ENCODE measurements around the gene SPATA25.
"Not testable (repeated sequence)": the region's sequence is repeated elsewhere in the genome, so short reads cannot be mapped to it uniquely, and the experiment has no call there.

The SPATA25 gene

GRCh38 chr20:45912344-45912682, 24.9 kb upstream of the SPATA25 start:
- DNase-seq: no peak

GRCh38 chr20:45911486-45912343, 24.3 kb upstream of the SPATA25 start, which contains the start of gene PLTP:
Gene PLTP (minus strand): TSS chr20:45912155. CDS start chr20:45911452, 703 bp downstream.
- DNase-seq: no peak

GRCh38 chr20:45910670-45911485, 23.5 kb upstream of the SPATA25 start:
- peak; percentile 91 for DNase-seq

DNA sequence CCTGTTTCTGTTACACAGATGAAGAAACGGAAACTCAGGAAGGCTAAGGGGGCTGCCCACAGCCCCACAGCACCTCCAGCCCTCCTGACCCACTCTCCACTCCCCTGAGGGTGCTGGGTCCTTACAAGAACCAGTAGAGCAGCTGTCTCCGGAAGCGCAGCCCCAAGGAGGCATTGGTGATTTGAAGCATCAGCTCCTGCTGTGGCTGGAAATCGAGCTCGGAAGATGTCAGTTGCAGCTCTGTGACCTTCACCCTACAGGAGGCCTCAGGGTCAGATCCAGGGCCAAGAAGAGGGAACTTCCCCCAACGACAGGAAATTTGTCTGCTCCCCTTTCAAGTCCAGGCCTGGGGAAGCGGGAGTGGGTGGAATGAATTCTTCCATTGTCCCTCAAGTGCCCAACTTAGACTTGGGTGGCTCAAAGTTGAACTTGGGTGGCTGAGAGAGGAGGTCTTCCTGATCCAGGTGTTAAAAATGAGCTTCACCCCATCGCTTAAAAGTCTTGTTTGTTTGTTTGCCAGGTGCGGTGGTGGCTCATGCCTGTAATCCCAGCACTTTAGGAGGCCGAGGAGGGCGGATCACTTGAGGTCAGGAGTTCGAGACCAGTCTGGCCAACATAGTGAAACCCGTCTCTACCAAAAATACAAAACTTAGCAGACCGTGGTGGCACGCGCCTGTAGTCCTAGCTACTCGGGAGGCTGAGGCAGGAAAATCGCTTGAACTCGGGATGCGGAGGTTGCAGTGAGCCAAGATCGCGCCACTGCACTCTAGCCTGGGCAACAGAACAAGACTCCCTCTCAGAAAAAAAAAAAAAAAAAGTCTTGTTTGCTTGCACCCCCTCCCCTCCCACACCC, 22.6 kb upstream of the SPATA25 start:
- DNase-seq: no peak

- no peak for DNase-seq
Measured at GRCh38 chr20:45909336-45909808, 21.9 kb upstream of the SPATA25 start.

- no peak for DNase-seq
Measured at GRCh38 chr20:45908084-45908483, 20.7 kb upstream of the SPATA25 start.

GRCh38 chr20:45907219-45907948, 20.0 kb upstream of the SPATA25 start:
- no peak for DNase-seq

DNA sequence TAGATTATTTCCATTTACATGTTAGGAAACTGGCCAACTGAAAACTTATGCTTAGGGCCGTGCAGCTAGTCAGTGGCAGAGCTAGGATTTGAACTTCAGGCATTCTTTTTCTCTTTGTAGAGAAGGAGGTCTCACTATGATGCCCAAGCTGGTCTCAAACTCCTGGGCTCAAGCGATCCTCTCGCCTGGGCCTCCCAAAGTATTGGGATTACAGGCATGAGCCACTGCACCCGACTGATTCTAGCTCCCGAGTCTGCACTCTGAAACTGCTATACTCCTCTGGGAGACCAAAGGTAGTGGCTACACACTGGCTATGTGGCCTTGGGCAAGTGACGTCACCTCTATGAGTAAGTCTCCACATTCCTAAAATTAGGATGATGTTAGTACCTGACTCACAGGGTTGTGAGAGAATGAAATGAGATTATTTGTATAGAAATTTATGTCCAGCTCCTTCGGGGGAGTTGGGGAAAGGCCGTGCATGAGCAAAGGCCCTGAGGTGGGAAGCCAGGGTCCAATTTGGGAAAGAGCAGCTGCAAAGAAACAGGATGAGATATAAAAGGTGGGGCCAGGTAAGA, 18.2 kb upstream of the SPATA25 start:
- no peak for DNase-seq

DNA sequence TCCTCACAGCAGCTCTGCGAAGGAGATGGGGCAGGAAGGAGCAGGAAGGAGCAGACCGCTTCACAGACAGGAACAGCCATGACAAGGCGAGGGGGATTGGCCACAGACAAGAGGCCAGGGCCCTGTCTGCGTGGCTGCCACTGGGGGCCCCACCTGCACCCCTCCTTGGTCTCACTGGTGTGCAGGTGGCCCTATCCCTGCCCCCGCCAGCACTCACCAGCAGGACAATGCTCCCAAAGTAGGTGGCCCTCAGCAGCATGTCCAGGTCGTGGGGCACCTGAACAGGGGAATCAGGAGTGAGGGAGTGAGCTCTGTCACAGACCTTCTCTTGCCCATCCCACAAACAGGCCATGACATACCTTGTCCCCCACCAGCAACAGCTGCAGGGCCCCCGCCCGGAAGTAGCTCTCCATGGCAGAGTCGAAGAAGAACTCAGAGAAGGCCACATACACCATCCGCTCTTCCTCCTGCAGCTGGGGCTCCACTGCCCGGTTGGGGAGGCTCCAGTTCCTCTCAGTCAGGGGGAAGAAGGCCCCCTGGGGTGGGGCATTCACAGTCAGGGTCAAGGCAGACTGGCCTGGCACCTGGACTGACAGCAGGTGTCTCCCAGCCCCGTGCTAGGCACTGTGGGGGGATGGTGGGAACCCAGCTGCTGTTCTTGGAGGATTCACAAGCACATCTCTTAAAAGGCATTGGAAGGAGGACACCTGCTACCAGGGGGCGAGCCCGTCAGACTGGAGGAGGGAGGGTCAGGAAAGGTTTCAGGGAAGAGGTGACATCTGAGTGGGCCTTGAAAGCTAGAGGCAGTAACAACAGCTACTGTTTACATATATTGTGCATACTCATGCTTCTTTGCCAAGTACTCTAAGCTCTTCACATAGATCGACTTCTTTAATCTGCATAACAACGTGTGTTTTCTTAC, 17.4 kb upstream of the SPATA25 start:
- no peak for DNase-seq

DNA sequence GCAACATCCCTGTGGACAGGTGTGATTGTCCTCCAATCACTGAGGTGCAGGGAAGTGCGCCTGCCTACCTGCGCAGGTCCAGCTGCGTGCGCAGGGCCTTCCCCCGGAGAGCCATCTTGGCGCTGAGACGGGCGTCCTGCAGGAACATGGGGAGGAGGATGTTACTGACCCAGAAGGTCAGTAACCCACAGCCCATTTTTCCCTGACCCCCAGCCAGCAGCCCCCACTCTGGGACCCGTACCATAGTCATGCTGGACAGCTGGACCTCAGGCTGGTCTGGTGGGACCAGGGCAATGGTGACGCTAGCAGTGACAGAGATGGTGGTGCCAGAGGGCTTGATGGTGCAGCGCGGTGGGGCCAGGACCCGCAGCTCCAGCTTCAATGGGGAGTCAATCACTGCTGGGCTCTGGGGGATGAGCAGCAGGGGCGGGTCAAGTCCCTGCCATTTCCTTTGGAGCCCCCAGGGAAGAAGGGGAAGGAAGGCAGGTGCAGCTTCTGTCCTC, 14.8 kb upstream of the SPATA25 start:
- DNase-seq: no peak

DNA sequence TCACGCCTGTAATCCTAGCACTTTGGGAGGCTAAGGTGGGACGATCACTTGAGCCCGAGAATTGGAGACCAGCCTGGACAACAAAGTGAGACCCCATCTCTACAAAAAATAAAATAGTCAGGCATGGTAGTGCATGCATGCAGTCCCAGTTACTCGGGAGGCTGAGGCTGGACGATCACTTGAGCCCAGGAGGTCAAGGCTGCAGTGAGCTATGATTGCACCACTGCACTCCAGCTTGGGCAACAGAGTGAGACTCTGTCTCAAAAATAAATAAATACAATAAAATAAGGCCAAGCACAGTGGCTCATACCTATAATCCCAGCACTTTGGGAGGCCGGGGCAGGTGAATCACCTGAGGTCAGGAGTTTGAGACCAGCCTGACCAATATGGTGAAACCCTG, 13.9 kb upstream of the SPATA25 start:
- not testable (repeated sequence) for DNase-seq

GRCh38 chr20:45899046-45899835, 11.8 kb upstream of the SPATA25 start:
- DNase-seq: no peak

GRCh38 chr20:45898285-45898684, 10.9 kb upstream of the SPATA25 start:
- DNase-seq: no peak

DNA sequence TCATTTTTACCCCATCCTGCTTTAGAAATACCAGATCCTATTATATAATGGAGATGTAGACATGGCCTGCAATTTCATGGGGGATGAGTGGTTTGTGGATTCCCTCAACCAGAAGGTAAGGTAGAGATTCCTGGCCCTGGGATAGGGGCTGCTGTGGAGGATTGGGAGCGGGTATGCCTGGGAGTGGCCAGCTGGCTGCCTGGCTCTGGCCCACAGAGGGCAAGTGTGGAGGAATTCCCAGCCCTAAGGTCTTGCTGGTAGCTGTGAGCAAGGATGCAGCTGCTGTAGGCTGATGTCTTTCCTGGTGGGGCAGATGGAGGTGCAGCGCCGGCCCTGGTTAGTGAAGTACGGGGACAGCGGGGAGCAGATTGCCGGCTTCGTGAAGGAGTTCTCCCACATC, 10.3 kb upstream of the SPATA25 start:
- no peak for DNase-seq

- DNase-seq: no peak
Measured at GRCh38 chr20:45897289-45897688, 9.9 kb upstream of the SPATA25 start.

GRCh38 chr20:45896641-45897161, 9.3 kb upstream of the SPATA25 start:
- no peak for DNase-seq

DNA sequence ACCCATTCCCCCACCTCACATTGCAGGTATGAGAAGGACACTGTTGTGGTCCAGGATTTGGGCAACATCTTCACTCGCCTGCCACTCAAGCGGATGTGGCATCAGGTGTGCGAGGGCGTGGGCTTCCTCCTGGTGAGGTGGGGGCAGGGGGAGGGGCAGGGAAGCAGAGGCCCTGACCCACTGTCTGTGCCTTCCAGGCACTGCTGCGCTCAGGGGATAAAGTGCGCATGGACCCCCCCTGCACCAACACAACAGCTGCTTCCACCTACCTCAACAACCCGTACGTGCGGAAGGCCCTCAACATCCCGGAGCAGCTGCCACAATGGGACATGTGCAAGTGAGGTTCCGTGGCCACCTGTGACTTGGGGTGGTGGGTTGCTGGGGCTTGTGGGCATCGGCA, 7.4 kb upstream of the SPATA25 start:
- no peak for DNase-seq

- no peak for DNase-seq
Measured at GRCh38 chr20:45893831-45894230, 6.4 kb upstream of the SPATA25 start.

GRCh38 chr20:45892828-45893500, 5.5 kb upstream of the SPATA25 start:
- no peak for DNase-seq

Measured in NCI-H1048 (cell line).